Esophagus mucosa (tissue), 1 donor: ENCODE data around the gene CSRNP3. TPM values are rescaled to one million over a fixed set of nuclear protein-coding genes. Genes with fewer than 3 reads are reported as not detected.

Source experiments
- ATAC-seq: fragments of 200-7000 bp; cut with Tn5 transposase; one replicate; pipeline ENCODE4 v1.9.1; 2020
- total RNA-seq: library from RNA; stranded (reverse); gene quantifications from one replicate; pipeline ENCODE4 v1.2.4, GENCODE V29; 2023
- donor health status: DM: yes; HTN: yes; CAD: no.

CSRNP3 gene
- total RNA-seq, 1 donor from 2014 or later: 1.2 TPM

GRCh38 chr2:165471349-165471950 is 2.0 kb downstream of the CSRNP3 start:
- ATAC-seq: no peak

GRCh38 chr2:165472922-165473321 is 3.4 kb downstream of the CSRNP3 start:
- ATAC-seq: no peak

GRCh38 chr2:165474619-165475276 is 5.2 kb downstream of the CSRNP3 start:
- no peak for ATAC-seq

- ATAC-seq: no peak
These were observed 5.9 kb downstream of the CSRNP3 start for GRCh38 chr2:165475277-165476004.

GRCh38 chr2:165479856-165480255 is 10.4 kb downstream of the CSRNP3 start:
- no peak for ATAC-seq

GRCh38 chr2:165494573-165494972 is 25.1 kb downstream of the CSRNP3 start:
- no peak for ATAC-seq

- no peak for ATAC-seq
These were observed 28.3 kb downstream of the CSRNP3 start for GRCh38 chr2:165497659-165498317.

GRCh38 chr2:165499131-165499530 is 29.6 kb downstream of the CSRNP3 start:
- no peak for ATAC-seq

GRCh38 chr2:165500001-165500400 is 30.5 kb downstream of the CSRNP3 start:
- no peak for ATAC-seq

GRCh38 chr2:165500816-165501215 is 31.3 kb downstream of the CSRNP3 start:
- ATAC-seq: no peak

GRCh38 chr2:165505514-165505913 is 36.0 kb downstream of the CSRNP3 start:
- ATAC-seq: no peak

- ATAC-seq: no peak
These were observed 39.4 kb downstream of the CSRNP3 start for GRCh38 chr2:165508927-165509326.

GRCh38 chr2:165513479-165513878 is 44.0 kb downstream of the CSRNP3 start:
- no peak for ATAC-seq

- no peak for ATAC-seq
These were observed 49.1 kb downstream of the CSRNP3 start for GRCh38 chr2:165518611-165519010.

GRCh38 chr2:165522719-165523118 is 53.2 kb downstream of the CSRNP3 start:
- no peak for ATAC-seq

GRCh38 chr2:165524720-165525119 is 55.2 kb downstream of the CSRNP3 start:
- ATAC-seq: no peak

GRCh38 chr2:165528691-165529090 is 59.2 kb downstream of the CSRNP3 start:
- no peak for ATAC-seq

GRCh38 chr2:165529130-165529529 is 59.6 kb downstream of the CSRNP3 start:
- ATAC-seq: no peak

- ATAC-seq: no peak
These were observed 63.8 kb downstream of the CSRNP3 start for GRCh38 chr2:165533331-165533730.

- ATAC-seq: no peak
These were observed 66.0 kb downstream of the CSRNP3 start for GRCh38 chr2:165535471-165535870.

GRCh38 chr2:165536851-165537499 is 67.5 kb downstream of the CSRNP3 start:
- no peak for ATAC-seq

GRCh38 chr2:165539985-165540384 is 70.5 kb downstream of the CSRNP3 start:
- ATAC-seq: no peak

- ATAC-seq: no peak
These were observed 75.4 kb downstream of the CSRNP3 start for GRCh38 chr2:165544897-165545296.
